GM21528 (cell line): Measurements from ENCODE around the gene PTP4A1.
A peak's percentile ranks its signal among the peaks of the same experiment; 100 is the strongest.
"Not testable (repeated sequence)": the region's sequence is repeated elsewhere in the genome, so short reads cannot be mapped to it uniquely, and the experiment has no call there.

Source experiments
- ATAC-seq: cut with Tn5 transposase; IDR thresholded peaks from one replicate; pipeline ENCODE4 v1.9.1; 2021; ENCODE audit warnings: mild to moderate bottlenecking, moderate library complexity; ENCODE audit not compliant: unreplicated experiment, low FRiP score

Gene PTP4A1

DNA sequence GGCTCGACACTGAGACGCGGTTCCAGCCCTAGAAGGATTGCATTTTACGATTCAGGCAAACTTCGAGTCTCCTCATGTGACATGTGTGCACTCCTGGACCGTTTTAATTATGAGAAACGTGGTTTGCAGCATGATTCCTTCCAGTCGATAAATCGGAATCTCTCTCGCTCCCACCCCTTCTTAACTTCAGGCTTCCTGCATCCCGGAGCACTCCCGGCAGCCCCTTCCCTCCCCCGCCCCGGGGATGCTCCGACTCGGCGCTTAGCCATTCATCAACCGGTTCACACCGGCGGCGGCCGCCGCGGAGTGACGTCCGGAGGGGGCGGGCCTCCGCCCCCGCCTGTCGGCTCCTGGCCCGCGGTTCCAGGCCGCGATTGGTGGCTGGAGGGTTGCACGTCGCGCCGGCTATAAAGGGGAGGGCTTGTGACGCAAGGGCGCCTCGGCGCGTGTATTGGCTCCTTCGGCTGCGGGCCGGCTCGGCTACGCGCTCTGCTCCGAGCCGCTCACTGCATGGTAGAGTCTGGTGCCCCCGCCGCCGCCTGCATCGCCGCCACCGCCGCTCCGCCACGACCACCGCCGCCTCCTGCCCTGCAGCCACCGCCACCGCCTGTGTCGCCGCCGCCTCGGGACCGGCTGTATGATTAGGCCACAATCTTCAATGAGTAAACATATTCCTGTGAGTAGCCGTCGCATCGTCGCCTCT lies at the start of gene PTP4A1, which contains the start of gene LOC128125822:
Gene PTP4A1, plus strand, starts transcription at position 437 of the 703 bp plus-strand sequence. CDS start 4,401 bp downstream, outside the sequence.
Gene LOC128125822, plus strand, starts transcription at position 437 of the 703 bp plus-strand sequence.
- peak; percentile 93 for ATAC-seq

DNA sequence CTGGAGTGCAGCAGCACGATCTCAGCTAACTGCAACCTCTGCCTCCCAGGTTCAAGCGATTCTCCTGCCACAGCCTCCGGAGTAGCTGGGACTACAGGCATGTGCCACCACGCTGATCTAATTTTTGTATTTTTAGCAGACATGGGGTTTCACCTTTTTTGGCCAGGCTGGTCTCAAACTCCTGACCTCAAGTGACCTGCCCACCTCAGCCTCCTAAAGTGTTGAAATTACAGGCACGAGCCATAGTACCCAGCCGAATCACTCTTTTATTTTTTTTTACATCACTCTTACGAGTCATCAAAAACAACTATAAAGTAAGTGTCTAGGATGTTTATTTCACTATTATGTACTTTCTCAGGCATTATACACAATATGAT lies 49.4 kb upstream of the PTP4A1 start:
- not testable (repeated sequence) for ATAC-seq

DNA sequence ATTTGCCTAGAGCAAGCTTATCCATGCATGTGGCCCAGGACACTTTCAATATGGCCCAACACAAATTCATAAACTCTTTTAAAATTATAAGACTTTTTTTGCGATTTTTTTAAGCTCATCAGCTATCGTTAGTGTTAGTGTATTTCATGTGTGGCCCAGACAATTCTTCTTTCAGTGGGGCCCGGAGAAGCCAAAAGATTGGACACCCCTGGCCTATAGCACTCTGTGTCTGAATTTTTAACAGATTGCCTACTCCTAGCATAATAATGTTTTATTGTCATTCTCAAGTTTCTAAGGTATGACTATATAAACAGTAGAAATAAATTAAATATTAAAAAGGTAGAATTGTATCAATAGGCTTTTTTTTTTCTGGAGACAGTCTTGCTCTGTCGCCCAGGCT lies 48.6 kb upstream of the PTP4A1 start:
- ATAC-seq, result no peak

DNA sequence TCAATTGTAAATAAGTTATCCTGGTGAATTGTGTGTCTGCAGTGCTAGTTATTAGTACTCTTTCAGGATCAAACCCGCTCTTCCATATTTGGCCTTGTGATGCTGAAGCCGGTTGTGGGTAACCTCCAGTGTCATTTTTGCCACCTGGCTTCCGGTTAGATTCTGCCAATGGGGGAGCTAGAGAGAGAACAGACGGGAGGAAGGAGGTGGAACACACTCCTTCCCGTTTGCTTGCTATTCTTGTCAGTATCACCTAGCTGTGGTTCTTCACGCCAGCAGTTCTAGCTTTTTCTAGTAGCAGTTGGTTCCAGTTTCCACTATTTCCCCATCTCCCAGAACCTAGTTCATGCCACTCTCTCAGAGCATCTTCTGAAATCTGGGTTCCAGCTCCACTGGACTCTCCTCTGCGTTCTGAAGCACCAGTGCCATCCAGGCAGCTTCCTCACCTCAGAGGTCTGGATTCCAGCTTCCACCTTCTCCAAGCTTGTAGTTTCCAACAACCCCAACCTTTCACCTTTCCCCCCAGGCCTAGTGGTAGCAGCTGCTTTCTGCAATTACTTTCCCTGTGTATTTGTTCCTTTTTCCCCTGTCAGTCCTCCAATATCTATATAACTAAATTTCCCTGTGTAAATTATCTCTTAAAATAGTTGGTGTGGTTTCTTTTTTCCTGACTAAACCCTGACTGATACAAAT lies 46.9 kb upstream of the PTP4A1 start:
- ATAC-seq, result no peak

DNA sequence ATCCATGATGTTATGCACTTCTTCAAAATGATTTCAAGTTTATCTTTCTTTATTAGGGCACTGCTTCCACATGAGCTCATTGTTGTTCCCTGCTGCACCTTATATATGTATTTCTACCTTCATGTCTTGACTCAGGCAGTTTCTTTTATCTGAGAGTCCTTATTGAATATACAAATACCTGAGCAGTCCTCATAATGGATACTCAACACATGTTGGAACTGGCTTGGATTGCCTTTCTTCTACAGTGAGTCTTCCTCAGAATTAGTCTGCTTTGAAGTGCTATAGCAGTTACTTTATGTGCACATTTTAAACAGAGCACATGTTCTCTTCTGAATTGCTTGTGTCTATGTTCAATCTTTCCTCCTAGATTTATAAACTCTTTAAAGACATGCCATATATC lies 45.3 kb upstream of the PTP4A1 start:
- no peak for ATAC-seq

DNA sequence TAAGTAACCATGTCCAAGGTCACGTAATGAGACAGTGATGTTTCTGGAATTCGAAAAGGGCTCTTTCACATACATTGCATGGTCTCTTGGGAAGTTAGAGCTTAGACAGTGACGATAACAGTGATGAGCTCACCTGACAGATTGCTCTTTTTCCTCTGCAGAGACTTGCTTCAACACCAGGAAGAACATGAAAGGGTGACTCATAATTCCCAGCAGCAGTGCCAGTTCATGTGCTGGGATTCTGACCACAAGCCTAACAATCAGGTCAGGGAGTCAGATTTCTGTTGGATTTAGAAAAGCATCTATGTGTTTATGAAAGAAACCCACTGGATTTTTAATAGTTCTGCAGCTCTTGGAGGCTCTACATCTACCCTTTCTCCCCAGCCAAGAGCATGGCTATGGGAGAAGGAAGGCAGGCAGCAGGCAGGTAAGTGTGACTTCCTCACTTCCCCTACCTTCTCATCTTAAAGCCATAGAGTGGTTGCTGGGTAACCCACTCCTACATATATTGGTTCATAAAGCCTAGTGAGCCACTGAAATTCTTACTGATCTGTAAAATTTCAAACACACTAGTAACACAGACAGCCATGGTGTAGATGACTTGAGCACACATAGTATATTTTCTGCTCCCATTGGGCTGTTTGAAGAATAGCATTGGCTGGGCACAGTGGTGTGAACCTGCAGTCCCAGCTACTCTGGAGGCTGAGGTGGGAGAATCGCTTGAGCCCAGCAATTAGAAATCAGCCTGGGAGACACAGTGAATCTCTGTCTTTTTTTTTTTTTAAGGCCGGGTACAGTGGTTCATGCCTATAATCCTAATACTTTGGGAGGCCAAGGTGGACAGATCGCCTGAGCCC lies 44.4 kb upstream of the PTP4A1 start:
- no peak for ATAC-seq

DNA sequence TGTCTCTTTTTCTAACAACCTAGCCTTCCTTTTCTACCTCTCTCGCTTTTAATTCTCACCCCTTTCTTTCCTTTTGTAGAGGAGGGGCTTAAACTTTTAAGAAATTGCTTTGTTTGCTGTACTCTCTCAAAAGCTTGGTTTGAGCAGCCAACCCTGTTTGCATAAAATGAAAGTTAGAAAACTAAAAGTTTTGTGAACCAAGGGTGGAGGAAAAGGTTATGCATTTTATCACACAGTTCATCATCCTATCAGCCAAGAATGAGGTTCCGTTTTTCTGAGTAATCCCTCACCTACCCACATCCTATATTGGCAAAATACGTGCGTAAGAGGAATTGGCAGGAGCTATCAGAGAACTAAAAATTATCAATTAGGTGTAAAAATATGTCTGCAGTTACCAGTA lies 42.8 kb upstream of the PTP4A1 start:
- ATAC-seq, result no peak

DNA sequence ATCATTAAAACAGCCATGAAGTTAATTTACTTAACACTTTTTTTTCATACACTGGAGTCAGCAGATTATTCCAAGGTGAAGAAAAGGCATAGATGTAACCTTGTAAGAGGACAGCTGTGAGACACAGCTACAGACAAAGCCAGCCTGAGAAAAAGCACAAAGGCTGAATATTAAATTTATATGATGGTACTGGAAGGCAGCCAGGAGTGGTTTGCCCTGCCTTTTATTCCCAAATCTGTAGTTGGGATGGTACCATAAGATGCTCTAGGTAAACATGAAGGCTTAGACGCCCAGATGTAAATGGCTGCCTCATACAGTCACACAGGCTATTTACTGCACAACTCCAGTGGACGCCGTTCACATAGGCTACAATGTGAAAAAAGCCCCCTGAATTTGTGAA lies 42.1 kb upstream of the PTP4A1 start:
- no peak for ATAC-seq

DNA sequence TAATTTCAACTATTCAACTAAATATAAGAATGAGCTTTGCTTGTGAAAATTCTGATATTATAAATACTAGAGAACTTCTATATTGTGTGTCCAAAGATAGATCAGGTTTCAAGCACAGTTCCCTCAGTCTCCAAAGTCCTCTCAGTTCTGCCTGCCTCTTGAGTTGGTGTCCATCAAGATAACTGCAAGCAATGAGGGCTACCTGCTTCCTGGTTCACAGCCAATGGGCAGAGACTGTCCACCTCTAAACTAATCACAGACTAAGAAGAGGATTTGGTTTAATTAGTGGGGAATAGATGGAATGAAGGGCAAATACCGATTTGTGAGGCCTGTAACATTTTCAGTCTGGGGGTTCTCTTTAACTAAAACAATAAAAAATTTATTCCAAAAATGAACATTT lies 41.3 kb upstream of the PTP4A1 start:
- no peak for ATAC-seq

DNA sequence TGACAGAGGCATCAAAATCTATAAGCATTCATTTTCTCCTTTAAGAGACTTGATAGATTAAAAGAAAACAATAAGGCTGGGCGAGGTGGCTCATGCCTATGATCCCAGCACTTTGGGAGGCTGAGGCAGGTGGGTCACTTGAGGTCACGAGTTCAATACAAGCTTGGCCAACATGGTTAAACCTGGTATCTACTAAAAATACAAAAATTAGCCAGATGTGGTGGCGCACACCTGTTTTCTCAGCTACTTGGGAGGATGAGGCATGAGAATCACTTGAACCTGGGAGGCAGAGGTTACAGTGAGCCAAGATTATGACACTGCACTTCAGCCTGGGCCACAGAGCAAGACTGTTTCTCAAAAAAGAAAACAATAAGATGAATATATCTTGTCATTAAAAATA lies 39.3 kb upstream of the PTP4A1 start:
- no peak for ATAC-seq

DNA sequence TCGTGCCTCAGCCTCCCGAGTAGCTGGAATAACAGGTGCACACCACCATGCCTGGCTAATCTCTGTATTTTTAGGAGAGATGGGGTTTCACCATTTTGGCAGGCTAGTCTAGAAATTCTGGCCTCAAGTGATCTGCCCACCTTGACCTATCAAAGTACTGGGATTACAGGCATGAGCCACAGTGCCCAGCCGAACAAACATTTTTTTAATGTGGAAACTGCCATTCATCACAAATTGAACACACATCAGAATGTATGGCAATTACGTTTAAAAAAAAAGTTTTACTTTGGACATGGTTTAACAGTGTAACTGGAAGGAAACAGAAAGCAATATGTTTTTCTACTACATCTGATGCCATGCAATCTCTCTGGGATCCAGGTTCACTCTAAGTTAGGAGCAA lies 38.3 kb upstream of the PTP4A1 start:
- no peak for ATAC-seq

DNA sequence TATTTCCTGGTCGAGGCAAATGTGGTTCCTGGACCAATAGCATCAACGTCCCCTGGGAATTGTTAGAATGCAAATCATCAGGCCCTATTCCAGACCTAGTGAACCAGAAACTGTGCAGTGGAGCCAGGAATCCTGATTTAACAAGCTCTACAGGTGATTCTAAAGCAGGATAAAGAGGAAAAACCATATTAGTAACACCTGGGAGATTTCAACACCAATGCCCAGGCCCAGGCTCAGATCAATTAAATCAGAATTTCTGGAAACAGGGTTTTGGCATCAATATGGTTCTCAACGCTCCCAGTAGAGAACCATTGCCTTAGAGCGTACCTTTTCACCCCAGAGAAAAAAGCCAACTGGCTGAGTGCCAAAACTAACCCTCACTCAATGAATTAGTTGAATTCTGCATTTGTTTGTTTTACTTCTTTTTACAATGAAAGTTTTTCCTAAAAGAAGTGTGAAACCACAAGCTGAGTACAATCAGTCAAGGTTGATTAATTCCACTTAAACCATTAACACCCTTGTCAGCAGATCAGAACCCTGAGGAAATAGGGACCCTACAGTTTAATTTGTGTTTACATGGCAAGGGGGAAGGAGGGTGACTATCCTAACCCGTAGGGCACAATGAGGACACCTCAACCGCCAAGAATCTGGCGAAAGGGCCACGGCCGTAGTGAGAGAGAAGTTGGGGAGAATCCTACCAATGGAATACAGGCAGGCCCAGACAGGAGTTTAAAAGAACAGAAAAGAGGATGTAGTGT lies 34.9 kb upstream of the PTP4A1 start:
- peak; percentile 66 for ATAC-seq

DNA sequence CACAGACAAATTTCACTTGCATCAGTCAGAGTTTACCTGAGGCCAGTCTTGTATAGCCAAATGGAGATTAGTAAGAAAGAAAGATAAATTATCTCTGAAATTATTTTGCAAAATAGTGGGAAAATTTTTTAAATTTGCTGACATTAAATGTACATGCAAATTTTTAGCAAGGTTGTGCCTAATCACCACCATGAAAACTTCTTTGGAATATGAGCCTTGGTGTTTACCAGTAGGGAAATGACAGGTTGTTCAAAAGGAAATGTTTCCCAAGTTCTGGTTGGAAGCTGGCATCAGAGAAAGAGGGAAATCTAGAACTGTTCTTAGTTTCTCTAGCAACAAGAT lies 34.4 kb upstream of the PTP4A1 start:
- no peak for ATAC-seq

DNA sequence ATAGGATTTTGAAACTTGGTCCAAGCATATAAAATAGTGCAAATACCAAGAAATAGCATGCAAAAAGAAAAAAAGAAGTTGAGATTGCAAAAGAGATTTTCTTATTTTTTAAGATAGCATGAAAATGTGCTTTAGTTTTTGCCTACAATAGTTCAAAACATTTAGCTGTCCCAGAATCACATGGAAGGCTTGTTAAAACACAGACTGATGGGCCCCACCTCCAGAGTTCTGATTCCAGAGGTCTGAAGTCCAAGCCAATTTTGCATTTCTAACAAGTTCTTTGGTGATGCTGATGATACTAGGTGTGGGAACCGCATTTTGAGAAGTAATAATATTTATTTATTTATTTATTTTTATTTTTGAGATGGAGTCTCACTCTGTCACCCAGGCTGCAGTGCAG lies 33.7 kb upstream of the PTP4A1 start:
- no peak for ATAC-seq

DNA sequence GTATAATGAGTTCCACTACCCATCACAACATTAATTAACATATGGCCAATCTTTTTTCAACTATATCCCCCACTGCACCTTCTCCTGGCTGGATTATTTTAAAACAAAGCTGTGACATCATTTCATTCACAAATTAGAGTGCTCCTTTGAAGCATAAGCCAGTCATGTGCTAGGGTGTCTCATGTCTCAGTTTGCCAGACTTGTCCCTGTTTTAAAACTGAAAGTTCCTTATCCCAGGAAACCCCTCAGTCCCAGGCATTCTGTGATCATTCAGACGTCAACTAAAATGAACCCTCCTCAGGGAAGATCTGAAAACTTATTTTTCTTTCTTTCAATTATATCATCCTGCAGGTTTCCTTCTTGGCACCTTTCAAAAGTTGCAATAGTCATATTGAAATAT lies 29.3 kb upstream of the PTP4A1 start:
- ATAC-seq, result no peak

DNA sequence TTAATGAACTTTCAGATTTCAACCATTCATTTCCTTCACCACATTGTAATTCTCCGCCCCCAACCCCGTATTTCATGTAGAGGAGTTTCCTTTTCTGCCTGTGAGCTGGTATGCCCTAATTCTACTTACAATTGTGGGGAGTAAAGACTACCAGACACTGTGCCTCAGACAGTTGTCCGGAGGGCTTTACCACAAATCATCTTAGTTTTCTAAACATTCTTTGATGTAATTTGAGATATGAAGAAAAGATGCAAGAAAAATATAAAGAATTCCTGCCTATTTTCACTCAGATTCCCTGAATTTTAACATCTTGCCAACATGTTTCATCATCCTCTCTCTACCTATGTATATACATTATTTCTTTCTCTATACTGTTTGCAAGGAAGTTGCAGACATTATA lies 28.3 kb upstream of the PTP4A1 start:
- no peak for ATAC-seq

DNA sequence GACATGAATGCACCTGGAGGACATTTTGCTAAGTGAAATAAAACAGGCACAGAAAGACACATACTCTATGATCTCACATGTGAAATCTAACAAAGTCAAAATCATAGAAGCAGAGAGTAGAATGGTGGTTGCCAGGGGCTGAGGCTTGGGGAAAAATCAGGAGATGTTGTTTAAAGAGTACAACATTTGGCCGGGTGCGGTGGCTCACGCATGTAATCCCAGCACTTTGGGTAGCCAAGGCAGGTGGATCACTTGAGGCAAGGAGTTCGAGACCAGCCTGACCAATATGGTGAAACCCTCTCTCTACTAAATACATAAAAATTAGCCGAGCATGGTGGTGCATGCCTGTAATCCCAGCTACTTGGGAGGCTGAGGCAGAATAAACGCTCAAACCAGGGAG lies 26.0 kb upstream of the PTP4A1 start:
- ATAC-seq, result no peak

DNA sequence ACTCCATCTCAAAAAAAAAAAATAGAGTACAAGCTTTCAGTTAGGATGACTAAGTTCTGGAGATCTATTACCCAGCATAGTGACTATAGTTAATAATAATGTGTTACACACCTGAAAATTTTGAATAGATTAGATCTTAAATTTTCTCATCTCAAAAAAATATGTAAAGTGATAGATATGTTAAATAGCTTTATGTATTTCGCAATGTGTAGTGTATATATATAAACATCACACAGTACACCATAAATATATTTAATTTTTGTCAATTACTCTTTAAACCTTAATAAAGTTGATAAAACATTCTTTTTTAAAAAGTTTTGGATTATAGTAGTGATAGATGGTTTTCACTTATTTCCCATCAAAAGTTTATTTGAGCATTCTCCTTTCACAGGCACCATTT lies 25.6 kb upstream of the PTP4A1 start:
- ATAC-seq, result no peak

DNA sequence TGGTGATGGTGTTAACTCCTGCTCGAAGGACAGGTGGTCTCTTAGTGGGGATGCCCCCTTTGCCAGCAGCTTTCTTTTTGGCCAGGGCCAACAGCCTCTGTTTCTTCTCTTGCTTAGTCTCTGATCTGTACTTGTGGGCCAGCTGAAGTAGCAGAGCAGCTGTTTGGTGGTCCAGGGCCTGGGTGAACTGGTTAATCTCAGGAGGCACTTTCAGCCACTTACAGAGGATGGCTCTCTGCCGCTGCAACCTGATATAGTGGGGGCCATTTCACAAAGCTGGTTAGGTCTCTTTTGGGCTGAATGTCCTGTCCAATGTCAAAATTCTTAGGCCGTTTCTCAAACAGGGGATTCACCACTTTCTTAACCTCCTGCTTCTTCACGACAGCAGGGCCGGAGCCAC lies 23.2 kb upstream of the PTP4A1 start:
- no peak for ATAC-seq

DNA sequence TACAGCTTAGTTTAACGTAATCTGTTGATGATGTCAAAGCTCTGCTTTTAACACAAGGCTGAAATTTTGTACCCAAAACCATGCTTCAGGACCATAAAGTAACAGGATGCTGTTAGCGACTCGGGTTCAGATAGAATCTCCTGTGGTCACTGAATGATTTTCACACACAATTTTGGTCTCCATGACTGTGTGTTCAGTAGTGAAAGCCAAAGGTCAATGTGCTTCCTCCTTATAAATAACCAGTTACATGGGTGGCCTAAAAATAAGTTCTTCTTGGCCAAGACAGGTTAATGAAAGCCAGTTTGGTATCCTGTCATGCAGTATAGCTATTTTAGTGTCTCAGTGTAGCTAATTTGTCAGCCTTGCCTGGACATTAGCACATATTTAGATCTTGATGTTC lies 19.1 kb upstream of the PTP4A1 start:
- ATAC-seq, result peak; percentile 98

DNA sequence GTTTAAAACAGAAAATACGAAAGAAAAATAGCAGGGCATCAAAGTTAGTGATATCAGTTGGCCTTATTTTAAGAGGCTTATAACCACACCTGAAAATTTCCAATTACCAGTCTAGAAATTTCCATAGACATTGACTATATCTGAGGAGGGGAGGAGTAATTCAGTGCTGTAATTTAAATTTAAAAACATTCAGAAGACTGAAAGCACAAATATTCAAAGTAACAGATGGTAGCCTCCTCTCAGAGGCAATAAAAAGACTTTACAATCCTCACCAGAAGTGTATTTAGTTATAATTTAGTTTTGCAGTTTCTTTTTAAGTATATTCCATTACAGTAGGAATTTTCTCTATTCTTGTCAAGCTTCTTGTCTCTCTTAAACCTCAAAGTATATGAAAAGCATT lies 18.4 kb upstream of the PTP4A1 start:
- ATAC-seq, result no peak
